ENCODE results near the gene KCNN1. TPM values are rescaled to one million over a fixed set of nuclear protein-coding genes. Genes with fewer than 3 reads are reported as not detected.

The KCNN1 gene
- total RNA-seq, 1 experiment from 2014 or later: 0.90 TPM

DNA sequence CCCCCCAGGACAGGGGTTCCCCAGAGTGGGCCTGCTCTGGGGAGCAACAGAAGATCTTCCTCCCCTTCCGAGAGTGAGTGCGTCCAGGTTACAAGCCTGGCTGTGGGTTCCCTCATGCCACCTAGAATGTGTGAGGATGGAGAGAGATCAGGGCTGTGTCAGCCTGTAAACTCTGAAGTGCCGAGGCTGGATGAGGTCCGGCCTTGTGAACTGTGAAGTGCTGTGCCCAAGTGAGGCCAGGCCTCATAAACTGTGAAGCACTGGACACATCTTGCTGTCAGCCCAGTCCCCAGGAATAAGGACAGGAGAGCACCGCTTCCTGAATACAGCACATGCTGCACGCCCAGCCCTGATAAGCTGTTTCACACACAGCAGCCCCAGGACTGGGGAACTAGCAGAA lies 7.6 kb downstream of the KCNN1 start:
- Histone ChIP-seq H3K4me1 (ENCODE audit: control insufficient read depth, insufficient read depth, low read length) (no peaks in the 10 kb centered on the region), H3K4me3 (ENCODE audit: low read depth in 2 of 2, low read length in 2 of 2) (no peak overlapping the region), H3K27ac (ENCODE audit: low read length) (no peak overlapping the region), H3K36me3 (ENCODE audit: control insufficient read depth, insufficient read depth, low read length) (no peaks in the 10 kb centered on the region), H3K27me3 (ENCODE audit: control insufficient read depth, insufficient read depth, low read length) (no peaks in the 10 kb centered on the region), H3K9me3 (ENCODE audit: control insufficient read depth, insufficient read depth, low read depth, low read length) (no peaks in the 10 kb centered on the region)
- no peak for TF ChIP-seq POLR2AphosphoS5 (IDR thresholded peaks at IDR 0.05; ENCODE audit: low read depth, low read length)
- TF ChIP-seq SIN3A (IDR thresholded peaks at IDR 0.05; ENCODE audit: borderline replicate concordance, insufficient read depth, low read depth, low read length): no peak
- TF ChIP-seq, protein P1, sequence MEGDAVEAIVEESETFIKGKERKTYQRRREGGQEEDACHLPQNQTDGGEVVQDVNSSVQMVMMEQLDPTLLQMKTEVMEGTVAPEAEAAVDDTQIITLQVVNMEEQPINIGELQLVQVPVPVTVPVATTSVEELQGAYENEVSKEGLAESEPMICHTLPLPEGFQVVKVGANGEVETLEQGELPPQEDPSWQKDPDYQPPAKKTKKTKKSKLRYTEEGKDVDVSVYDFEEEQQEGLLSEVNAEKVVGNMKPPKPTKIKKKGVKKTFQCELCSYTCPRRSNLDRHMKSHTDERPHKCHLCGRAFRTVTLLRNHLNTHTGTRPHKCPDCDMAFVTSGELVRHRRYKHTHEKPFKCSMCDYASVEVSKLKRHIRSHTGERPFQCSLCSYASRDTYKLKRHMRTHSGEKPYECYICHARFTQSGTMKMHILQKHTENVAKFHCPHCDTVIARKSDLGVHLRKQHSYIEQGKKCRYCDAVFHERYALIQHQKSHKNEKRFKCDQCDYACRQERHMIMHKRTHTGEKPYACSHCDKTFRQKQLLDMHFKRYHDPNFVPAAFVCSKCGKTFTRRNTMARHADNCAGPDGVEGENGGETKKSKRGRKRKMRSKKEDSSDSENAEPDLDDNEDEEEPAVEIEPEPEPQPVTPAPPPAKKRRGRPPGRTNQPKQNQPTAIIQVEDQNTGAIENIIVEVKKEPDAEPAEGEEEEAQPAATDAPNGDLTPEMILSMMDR (IDR thresholded peaks at IDR 0.05): no peak
- no TSS peak for BruUV-seq (replicated peaks)
- no peak for DNase-seq (ENCODE audit: low read depth, low spot score)
- ChIA-PET POLR2A (no interaction called here), CTCF (no interaction called here)
- in situ Hi-C loops (cut with HindIII; ENCODE audit: low pct_unique_long_range_greater_than_20kb, low sequenced_read_pairs) (no loop called here), intact Hi-C loops (cut with micrococcal nuclease; ENCODE audit: unreplicated experiment) (no loop called here)
- peak; percentile 57; the same call in 1 of the 2 replicates for ATAC-seq

DNA sequence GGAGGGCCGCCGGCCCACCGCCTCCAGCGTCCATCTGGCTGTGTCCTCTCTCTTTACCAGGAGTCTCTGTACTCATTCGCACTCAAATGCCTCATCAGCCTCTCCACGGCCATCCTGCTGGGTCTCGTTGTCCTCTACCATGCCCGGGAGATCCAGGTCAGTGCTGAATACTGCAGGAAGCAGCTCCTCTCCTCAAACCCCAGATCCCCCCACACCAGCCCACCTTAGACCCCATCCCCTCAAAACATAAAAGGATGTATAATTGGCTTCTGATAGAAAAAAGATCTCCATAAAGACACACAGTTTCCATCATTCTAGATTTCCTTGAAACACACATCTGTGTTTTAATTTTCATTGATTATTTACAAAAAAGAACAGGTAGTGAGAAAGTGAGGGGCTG lies 8.1 kb downstream of the KCNN1 start:
- CTCF ChIA-PET: no interaction called here
- intact Hi-C loops (cut with micrococcal nuclease; ENCODE audit: unreplicated experiment): no loop called here
- no peaks in the 10 kb centered on the region for H3K36me3 ChIP-seq (ENCODE audit: control insufficient read depth, insufficient read depth, low read length)
- no peaks in the 10 kb centered on the region for H3K4me1 ChIP-seq (ENCODE audit: control insufficient read depth, insufficient read depth, low read length)
- DNase-seq (ENCODE audit: low read depth, low spot score) (no peak), ATAC-seq (no peak)
- H3K27me3 ChIP-seq (ENCODE audit: control insufficient read depth, insufficient read depth, low read length): no peaks in the 10 kb centered on the region
- no peak for TF ChIP-seq SIN3A (IDR thresholded peaks at IDR 0.05; ENCODE audit: borderline replicate concordance, insufficient read depth, low read depth, low read length)
- TF ChIP-seq, protein P2, sequence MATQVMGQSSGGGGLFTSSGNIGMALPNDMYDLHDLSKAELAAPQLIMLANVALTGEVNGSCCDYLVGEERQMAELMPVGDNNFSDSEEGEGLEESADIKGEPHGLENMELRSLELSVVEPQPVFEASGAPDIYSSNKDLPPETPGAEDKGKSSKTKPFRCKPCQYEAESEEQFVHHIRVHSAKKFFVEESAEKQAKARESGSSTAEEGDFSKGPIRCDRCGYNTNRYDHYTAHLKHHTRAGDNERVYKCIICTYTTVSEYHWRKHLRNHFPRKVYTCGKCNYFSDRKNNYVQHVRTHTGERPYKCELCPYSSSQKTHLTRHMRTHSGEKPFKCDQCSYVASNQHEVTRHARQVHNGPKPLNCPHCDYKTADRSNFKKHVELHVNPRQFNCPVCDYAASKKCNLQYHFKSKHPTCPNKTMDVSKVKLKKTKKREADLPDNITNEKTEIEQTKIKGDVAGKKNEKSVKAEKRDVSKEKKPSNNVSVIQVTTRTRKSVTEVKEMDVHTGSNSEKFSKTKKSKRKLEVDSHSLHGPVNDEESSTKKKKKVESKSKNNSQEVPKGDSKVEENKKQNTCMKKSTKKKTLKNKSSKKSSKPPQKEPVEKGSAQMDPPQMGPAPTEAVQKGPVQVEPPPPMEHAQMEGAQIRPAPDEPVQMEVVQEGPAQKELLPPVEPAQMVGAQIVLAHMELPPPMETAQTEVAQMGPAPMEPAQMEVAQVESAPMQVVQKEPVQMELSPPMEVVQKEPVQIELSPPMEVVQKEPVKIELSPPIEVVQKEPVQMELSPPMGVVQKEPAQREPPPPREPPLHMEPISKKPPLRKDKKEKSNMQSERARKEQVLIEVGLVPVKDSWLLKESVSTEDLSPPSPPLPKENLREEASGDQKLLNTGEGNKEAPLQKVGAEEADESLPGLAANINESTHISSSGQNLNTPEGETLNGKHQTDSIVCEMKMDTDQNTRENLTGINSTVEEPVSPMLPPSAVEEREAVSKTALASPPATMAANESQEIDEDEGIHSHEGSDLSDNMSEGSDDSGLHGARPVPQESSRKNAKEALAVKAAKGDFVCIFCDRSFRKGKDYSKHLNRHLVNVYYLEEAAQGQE (IDR thresholded peaks at IDR 0.05; ENCODE audit: insufficient read depth in 1 of 2, low read depth in 2 of 2, low read length in 1 of 2): no peak
- no peak for TF ChIP-seq POLR2AphosphoS5 (IDR thresholded peaks at IDR 0.05; ENCODE audit: low read depth, low read length)
- TF ChIP-seq TCF7L2 (IDR thresholded peaks at IDR 0.05; ENCODE audit: low read depth, low read length): no peak
- TF ChIP-seq, protein P1 (IDR thresholded peaks at IDR 0.05): no peak
- H3K4me3 ChIP-seq (ENCODE audit: low read depth in 2 of 2, low read length in 2 of 2): no peak overlapping the region
- no peaks in the 10 kb centered on the region for H3K9me3 ChIP-seq (ENCODE audit: control insufficient read depth, insufficient read depth, low read depth, low read length)
- in situ Hi-C loops (cut with HindIII; ENCODE audit: low pct_unique_long_range_greater_than_20kb, low sequenced_read_pairs): no loop called here
- H3K27ac ChIP-seq (ENCODE audit: low read length): no peak overlapping the region
- no TSS peak for BruUV-seq (replicated peaks)
- POLR2A ChIA-PET: no interaction called here

Data from Panc1 (cell line).